Esophagus mucosa (tissue), 1 donor: Measurements from ENCODE around the gene LGALS9B. TPM values are rescaled to one million over a fixed set of nuclear protein-coding genes. Genes with fewer than 3 reads are reported as not detected.
"Not testable (repeated sequence)": the region's sequence is repeated elsewhere in the genome, so short reads cannot be mapped to it uniquely, and the experiment has no call there.

Source experiments
- ATAC-seq: fragments of 200-7000 bp; cut with Tn5 transposase; one replicate; pipeline ENCODE4 v1.9.1; 2020
- total RNA-seq: library from RNA; stranded (reverse); gene quantifications from one replicate; pipeline ENCODE4 v1.2.4, GENCODE V29; 2023
- donor health status: DM: yes; HTN: yes; CAD: no.

Gene LGALS9B
- total RNA-seq, 1 donor from 2014 or later = 14.3 TPM

- peak; percentile 78 for ATAC-seq
These were observed 65.9 kb downstream of the LGALS9B start for GRCh38 chr17:20401306-20402022.

DNA sequence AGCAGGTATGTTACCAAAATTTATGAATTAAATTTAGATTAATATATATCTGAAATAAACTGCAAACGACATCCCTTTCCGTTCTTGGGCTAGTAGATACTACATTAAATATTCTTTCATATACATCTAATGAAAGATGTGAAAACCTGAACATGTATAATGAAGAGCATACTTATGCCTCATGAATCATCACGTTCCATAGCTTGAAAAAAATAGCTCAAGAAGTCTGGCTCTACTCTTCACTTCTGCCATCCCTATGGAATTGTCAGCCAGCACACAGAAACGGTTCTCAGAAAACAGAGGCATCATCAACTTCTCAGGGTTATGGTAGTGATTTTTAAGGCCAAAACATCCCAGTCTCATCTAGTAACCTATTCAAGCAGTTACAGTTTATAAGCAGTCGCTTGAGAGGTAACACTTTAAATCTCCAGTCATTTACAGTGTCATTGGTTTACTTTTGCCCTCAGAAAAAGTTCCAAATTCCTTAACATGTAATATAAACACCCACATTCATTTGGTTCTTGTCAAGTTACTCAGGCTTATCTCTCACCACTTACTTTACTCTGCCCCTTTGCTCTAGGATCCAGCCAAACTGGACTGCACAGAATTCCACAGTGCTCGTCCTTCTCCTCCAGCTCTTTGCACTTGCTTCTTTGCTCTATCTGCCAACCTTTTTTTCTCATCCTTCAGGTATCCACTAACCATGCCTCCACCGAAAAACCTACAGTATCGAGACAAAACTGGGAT is 66.6 kb downstream of the LGALS9B start:
- ATAC-seq = not testable (repeated sequence)

Other genes with a start within 250 kb of the LGALS9B start
- not detected for gene CDRT15L2, start 112.2 kb upstream of the LGALS9B start, total RNA-seq